ENCODE data around the gene PPP2R3B.

DNA sequence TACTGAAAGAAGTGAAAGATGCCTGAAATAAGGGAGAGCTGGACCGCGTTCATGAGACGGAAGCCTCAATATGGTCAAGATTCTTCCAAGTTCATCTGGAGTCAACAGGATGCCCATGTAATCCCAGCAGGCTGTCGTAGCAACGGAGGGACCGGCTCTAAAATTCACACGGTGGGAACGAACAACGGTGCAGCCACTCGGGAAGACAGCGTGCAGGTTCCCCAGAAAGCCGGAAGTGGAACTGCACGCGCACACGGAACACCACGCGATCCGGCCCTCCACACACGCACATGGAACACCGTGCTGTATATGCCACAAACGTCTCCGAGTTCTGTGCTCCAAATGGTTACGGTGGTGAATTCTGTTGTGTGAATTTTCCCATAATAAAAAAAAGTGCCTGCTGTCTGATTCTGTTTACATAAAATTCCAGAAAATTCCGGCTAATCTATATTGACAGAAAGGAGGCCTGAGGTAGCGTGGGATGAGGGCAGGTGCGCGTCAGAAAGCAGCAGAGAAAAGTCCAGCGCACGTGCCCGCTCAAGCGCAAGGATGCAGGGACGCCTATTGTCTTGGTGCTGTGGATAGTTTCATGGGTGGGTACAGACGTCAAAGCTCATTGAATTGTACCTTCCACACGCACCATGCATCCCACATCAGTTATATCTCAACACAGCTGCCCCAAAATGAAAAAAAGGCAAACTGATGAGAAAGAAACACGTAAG, 31.2 kb downstream of the PPP2R3B start:
- no peak for TF ChIP-seq CTCF (IDR thresholded peaks at IDR 0.05)
- no peak for TF ChIP-seq POLR2A (IDR thresholded peaks at IDR 0.05)
